Neural progenitor cell (in vitro differentiated cells): Measurements from ENCODE around the gene CYP11A1.

Experiments
- EZH2 ChIP-seq: fragments of 200-600 bp; sonication (generic); IDR thresholded peaks from 2 replicates; pipeline ENCODE4 v1.6.1; 2017; ENCODE audit warnings: antibody characterized with exemption, mild to moderate bottlenecking, moderate library complexity
- EZH2phosphoT487 ChIP-seq: fragments of 200-600 bp; sonication (generic); IDR thresholded peaks from 2 replicates; pipeline ENCODE4 v1.6.1; 2017; ENCODE audit warnings: antibody characterized with exemption
- TF ChIP-seq, protein P1 (sequence below): fragments of 200-600 bp; sonication (generic); IDR thresholded peaks from 2 replicates; pipeline ENCODE4 v1.5.1; 2017; ENCODE audit warnings: antibody characterized with exemption, mild to moderate bottlenecking

DNA sequence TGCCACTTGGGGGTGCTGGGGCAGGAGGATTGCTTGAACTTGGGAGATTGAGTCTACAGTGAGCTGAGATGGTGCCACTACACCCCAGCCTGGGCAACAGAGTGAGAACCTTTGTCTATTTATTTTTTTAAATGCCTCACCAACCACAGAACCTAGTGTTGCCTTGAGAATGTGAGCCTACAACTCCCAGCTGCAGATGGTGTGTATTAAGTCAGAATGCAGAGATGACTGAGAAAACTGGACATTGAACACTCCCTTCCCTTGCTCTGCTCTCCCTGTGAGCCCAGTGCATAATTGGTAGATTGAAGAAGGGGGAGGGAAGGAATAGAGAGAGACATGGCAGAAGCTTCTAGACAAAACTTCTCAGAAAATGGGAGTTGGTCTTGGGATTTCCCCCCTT is 77.8 kb downstream of the CYP11A1 start:
- TF ChIP-seq, protein P1, sequence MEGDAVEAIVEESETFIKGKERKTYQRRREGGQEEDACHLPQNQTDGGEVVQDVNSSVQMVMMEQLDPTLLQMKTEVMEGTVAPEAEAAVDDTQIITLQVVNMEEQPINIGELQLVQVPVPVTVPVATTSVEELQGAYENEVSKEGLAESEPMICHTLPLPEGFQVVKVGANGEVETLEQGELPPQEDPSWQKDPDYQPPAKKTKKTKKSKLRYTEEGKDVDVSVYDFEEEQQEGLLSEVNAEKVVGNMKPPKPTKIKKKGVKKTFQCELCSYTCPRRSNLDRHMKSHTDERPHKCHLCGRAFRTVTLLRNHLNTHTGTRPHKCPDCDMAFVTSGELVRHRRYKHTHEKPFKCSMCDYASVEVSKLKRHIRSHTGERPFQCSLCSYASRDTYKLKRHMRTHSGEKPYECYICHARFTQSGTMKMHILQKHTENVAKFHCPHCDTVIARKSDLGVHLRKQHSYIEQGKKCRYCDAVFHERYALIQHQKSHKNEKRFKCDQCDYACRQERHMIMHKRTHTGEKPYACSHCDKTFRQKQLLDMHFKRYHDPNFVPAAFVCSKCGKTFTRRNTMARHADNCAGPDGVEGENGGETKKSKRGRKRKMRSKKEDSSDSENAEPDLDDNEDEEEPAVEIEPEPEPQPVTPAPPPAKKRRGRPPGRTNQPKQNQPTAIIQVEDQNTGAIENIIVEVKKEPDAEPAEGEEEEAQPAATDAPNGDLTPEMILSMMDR: no peak
- TF ChIP-seq EZH2 (no peak), EZH2phosphoT487 (no peak)
